ENCODE results near the gene UNC5B. TPM values are rescaled to one million over a fixed set of nuclear protein-coding genes. Genes with fewer than 3 reads are reported as not detected.

The UNC5B gene
- total and polyA plus RNA-seq, 2 experiments from 2014 or later, result 12.7 to 15.5 TPM

- DNase-seq (ENCODE audit: low spot score), result no peak
- peaks cover 33% of the 10 kb centered on the region for H3K4me1 ChIP-seq (ENCODE audit: insufficient read depth)
- peak overlapping the region; percentile 82 for H3K27ac ChIP-seq
- no peaks in the 10 kb centered on the region for H3K9me3 ChIP-seq (ENCODE audit: low read depth)
- WGBS (ENCODE audit: low lambda C conversion rate, missing lambda C conversion rate), result 96% methylated on average over 1 of the region's 1 CpG
- H3K27me3 ChIP-seq, result no peaks in the 10 kb centered on the region
- H2AFZ ChIP-seq, result no peak overlapping the region
- H4K20me1 ChIP-seq (ENCODE audit: insufficient read depth, poor library complexity, severe bottlenecking), result no peaks in the 10 kb centered on the region
- no peaks in the 10 kb centered on the region for H3K36me3 ChIP-seq (replicated peaks; ENCODE audit: insufficient read depth, low read depth)
- no peaks in the 10 kb centered on the region for H3K9me2 ChIP-seq (replicated peaks; ENCODE audit: insufficient read depth)
- no peak overlapping the region for H3K4me3 ChIP-seq
- H3K4me2 ChIP-seq, result no peak overlapping the region
- no peaks in the 10 kb centered on the region for H3K79me2 ChIP-seq
- no peak for TF ChIP-seq EZH2 (IDR thresholded peaks at IDR 0.05; ENCODE audit: borderline replicate concordance)
- TF ChIP-seq, protein P1, sequence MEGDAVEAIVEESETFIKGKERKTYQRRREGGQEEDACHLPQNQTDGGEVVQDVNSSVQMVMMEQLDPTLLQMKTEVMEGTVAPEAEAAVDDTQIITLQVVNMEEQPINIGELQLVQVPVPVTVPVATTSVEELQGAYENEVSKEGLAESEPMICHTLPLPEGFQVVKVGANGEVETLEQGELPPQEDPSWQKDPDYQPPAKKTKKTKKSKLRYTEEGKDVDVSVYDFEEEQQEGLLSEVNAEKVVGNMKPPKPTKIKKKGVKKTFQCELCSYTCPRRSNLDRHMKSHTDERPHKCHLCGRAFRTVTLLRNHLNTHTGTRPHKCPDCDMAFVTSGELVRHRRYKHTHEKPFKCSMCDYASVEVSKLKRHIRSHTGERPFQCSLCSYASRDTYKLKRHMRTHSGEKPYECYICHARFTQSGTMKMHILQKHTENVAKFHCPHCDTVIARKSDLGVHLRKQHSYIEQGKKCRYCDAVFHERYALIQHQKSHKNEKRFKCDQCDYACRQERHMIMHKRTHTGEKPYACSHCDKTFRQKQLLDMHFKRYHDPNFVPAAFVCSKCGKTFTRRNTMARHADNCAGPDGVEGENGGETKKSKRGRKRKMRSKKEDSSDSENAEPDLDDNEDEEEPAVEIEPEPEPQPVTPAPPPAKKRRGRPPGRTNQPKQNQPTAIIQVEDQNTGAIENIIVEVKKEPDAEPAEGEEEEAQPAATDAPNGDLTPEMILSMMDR (IDR thresholded peaks at IDR 0.05; ENCODE audit: poor library complexity), result no peak
- TF ChIP-seq EZH2phosphoT487 (IDR thresholded peaks at IDR 0.05; ENCODE audit: low read depth, severe bottlenecking, unreplicated experiment), result no peak
Observed at GRCh38 chr10:71348850-71349249, 136.5 kb downstream of the UNC5B start.

DNA sequence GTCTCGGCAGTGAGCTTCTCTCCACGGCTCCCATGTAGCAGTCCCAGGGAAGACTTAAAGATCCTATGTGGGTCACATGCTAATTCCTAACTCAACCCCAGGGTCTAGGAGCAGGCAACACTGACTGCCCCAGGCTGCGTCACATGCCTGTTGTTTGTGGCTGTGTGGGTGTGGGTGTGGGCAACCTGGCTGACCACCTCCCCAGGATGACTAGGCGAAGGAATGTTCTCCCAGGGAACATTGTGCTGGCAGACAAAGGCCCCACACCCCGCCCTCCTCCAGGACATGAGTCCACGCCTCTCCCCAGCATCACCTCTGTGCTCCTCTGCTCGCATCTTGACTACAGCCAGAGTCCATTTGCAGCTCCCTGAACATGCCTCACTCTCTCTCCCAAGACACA lies 137.0 kb downstream of the UNC5B start:
- WGBS (ENCODE audit: low lambda C conversion rate, missing lambda C conversion rate), result 89% methylated on average over 7 of the region's 7 CpGs
- Histone ChIP-seq H3K9me2 (replicated peaks; ENCODE audit: insufficient read depth) (no peaks in the 10 kb centered on the region), H3K27ac (peak overlapping the region; percentile 82), H3K4me3 (no peak overlapping the region), H3K79me2 (no peaks in the 10 kb centered on the region), H2AFZ (no peak overlapping the region), H3K4me1 (ENCODE audit: insufficient read depth) (peaks cover 27% of the 10 kb centered on the region), H3K36me3 (replicated peaks; ENCODE audit: insufficient read depth, low read depth) (no peaks in the 10 kb centered on the region), H3K4me2 (no peak overlapping the region), H3K27me3 (no peaks in the 10 kb centered on the region), H4K20me1 (ENCODE audit: insufficient read depth, poor library complexity, severe bottlenecking) (no peaks in the 10 kb centered on the region), H3K9me3 (ENCODE audit: low read depth) (no peaks in the 10 kb centered on the region)
- peak; percentile 46 for DNase-seq (ENCODE audit: low spot score)
- TF ChIP-seq, protein P1 (IDR thresholded peaks at IDR 0.05; ENCODE audit: poor library complexity), result no peak
- TF ChIP-seq EZH2 (IDR thresholded peaks at IDR 0.05; ENCODE audit: borderline replicate concordance), result no peak

- Histone ChIP-seq H3K9me2 (replicated peaks; ENCODE audit: insufficient read depth) (no peaks in the 10 kb centered on the region), H4K20me1 (ENCODE audit: insufficient read depth, poor library complexity, severe bottlenecking) (no peaks in the 10 kb centered on the region), H3K9me3 (ENCODE audit: low read depth) (no peaks in the 10 kb centered on the region), H3K36me3 (replicated peaks; ENCODE audit: insufficient read depth, low read depth) (no peaks in the 10 kb centered on the region), H3K4me3 (no peak overlapping the region), H3K27me3 (no peaks in the 10 kb centered on the region), H2AFZ (no peak overlapping the region), H3K27ac (no peak overlapping the region), H3K4me2 (no peak overlapping the region), H3K4me1 (ENCODE audit: insufficient read depth) (peaks cover 17% of the 10 kb centered on the region), H3K79me2 (no peaks in the 10 kb centered on the region)
- over 99% methylated on average over 6 of the region's 6 CpGs for WGBS (ENCODE audit: low lambda C conversion rate, missing lambda C conversion rate)
- TF ChIP-seq EZH2 (IDR thresholded peaks at IDR 0.05; ENCODE audit: borderline replicate concordance) (no peak), EZH2phosphoT487 (IDR thresholded peaks at IDR 0.05; ENCODE audit: low read depth, severe bottlenecking, unreplicated experiment) (no peak)
- TF ChIP-seq, protein P1 (IDR thresholded peaks at IDR 0.05; ENCODE audit: poor library complexity), result no peak
- DNase-seq (ENCODE audit: low spot score), result no peak
Observed at GRCh38 chr10:71351087-71351486, 138.7 kb downstream of the UNC5B start.
